Measurements from ENCODE around the gene CTXN2.

Gene CTXN2

DNA sequence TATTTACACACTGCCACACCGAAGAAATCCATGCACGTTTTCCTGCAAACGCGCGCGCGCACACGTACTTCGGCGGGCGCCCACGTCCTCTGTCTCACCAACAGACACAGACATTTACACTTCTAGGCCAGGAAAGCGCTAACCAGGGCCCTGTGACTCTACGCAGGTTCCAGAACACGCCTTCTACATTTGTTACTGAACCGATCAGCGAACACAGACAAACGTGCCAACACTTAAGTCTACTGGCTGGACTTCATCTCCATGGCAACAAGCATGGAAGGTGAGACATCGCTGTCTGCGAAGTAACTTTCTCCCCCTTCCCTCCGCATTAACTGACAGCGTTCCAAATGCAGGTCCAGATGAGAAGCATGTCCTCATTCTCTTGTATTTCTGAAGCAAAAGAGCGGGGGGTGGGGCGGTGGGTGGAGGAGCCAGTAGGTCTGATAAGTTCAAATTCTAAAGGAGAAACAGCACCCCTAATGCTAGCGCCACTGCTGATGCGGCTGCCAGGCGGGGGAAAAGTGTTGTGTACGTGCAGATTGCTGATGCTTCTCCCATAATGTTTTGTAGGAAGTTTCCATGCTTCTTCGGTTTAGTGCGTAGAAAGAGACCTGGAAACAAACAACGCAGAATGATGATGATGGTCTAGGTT lies at the start of gene CTXN2:
CTXN2 (plus strand) TSS at position 92 of the 652 bp plus-strand sequence. CDS start 9,636 bp downstream, outside the sequence.
- no peak for DNase-seq

DNA sequence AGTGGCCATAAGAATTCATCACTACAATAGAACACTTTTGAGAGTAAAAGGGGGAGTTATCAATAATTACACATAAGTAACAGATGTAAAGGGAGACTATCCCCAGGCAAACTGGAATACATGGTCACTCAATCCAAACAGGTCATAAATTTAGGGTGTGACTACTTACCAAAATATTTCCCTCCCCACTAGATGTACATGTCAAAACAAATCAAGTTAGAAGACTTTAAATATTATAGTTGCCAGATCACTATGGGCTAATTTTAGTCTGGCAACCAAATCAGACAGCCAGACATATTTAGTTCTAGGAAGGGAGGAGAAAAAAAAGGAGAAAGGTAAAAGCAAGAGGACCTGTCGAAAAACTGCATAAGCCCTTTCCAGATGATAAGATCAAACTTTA lies 47.6 kb upstream of the CTXN2 start:
- DNase-seq, result no peak

DNA sequence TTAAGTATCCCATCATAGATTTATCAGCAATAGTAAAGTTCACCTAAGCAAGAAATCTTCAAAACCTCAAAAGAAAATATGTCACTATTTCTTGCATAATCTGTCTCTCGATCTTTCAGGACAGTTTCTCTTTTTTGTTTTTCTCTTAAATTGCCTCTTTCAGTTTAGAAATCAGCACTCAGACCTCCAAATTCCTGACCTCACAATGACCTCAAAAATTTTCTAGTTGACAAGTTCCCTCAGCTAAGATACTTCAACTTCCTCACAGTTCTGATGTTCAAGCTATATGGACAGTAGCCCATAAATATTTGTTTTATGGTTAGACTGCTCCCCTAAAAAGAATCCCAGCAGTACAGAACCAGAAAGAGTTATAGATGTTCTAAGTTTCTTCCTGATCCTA lies 46.6 kb upstream of the CTXN2 start:
- DNase-seq, result no peak

DNA sequence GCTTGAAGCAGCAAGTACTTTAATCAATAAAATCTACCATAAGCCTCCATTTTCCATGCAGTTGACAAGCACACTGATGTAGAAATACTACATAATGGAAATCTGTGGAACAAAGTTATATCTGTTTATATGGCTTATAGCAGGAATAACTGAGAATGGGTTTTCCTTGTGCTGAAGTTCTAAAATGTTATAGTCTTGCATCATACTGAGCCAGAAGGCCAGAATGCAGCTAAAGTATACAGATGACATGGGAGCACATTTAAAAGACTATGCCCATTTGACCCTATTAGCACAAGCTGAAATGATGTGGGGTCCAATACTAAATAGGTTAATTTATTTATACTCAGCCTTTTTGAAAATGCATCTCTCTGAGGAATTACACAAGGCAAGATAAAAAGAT lies 45.5 kb upstream of the CTXN2 start:
- no peak for DNase-seq

DNA sequence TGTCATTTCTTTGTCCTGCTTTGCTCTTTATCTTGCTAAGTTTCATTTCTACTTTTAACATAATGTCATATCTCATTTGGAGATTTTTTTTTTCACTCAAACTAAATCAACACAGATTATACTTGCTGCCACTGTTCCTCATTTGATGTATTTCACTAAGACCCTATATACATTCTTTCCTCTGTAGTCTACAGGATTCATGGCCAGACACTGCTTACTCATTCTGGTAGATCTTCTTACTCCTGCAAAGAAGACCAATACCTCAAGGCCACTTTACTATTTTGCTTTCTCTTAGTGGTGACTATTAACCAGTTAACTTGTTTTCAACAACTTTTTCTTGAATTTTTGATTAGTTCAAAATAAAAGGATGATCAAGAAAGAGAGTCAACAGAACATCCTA lies 44.1 kb upstream of the CTXN2 start:
- no peak for DNase-seq

DNA sequence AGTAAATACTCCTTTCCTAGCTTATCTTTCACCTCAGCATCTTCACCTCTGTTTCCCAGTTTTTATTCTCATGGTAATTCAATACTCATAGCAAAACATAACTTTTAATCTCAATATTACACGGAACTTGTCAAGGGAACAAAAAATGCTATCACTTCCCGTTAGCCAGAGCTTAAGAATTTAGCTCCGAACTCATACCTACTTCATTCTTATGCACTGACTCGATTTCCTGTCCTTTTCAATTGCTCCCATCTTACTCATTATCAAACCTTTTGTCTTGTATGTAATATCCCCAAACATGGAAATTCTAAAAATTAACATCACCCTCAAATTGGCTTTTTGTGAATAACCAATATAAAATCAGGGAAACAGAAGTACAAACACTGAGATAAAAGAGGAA lies 41.6 kb upstream of the CTXN2 start:
- DNase-seq, result no peak

DNA sequence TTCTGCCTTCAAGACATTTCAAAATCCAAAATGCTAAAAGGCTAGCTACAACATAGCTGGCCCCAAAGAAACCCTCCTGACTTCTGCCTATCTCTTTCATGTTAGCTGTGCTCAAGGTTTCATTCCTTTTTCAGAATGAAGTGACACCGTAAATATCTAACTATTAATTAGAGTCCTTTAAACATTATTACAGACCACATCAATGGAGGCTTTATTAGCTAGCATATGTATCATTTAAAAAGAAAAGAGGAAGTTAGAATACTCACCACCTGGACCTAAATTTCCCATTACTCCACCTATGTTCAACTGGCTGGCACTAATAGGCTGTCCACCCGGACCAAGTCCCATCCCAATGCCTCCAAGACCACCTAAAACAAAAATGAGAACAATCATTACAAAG lies 37.9 kb upstream of the CTXN2 start:
- DNase-seq, result no peak

DNA sequence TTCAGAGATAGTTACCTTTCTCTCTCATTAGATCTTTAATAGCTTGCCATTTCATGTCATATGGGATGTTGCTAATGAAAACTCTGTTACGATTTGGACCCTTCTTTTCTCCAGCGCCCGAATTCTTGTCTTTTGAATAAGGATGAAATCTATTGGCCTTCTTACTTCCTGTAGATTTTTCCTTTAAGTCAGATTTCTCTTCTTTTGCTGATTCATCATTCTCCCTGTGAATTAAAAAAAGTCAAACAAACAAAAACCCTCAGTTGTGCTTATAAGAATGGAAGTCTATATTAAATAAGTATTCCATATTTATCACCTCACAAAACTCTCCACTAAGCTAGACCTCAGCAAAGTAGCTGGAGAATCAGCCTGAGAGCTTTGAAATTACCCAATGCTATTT lies 22.8 kb upstream of the CTXN2 start:
- no peak for DNase-seq

DNA sequence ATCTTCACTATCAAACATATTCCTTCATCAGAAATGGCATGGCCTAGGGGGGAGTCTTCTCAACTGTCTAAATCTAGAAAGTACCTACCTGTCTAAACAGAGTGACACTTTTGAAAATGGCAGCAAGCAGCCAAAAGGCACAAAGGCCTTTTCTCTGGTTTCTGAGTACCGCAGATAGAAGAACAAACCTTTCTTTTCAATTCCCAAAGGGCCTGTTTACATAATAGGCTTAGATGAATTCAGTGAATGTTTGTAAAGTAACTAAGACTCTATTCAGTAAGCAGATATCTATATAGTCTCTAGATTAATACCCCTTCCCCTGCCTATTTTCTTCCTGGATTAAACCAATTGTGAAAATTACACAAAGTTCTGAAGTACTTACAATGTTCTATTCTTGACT lies 20.5 kb upstream of the CTXN2 start:
- DNase-seq, result no peak

DNA sequence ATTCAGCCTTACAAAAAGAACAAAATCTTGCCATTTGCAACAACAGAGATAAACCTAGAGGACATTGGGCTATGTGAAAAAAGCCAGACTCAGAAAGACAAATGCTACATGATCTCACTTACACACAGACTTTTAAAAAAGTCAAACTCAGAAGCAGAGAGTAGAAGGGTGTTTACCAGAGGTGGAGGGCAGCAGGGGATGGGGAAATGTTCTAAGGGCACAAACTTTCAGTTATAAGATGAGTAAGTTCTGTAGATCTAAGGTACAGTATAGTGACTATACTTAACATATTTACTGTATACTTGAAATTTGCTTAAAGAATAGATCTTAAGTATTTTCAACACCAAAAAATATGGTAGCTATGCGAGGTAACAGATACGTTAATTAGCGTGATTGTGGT lies 16.3 kb upstream of the CTXN2 start:
- DNase-seq, result no peak

DNA sequence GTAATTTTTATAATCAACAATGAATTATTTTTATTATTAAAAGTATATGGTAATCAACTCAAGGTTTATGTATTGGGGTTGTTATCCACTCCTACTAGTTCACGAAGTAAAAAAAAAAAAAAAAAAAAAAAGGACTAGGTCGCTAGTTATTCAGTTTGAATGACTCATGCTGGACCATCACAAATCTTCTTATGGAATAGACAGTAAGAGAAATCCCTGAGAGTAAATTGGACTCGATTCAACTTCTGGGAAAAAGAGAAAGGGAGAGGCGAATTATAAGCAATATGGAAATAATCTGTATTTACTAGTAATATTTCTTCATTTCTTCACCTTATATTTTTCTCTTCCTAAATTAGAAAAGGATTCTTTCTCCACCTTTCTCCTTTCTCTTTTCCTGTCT lies 15.4 kb upstream of the CTXN2 start:
- DNase-seq, result no peak

DNA sequence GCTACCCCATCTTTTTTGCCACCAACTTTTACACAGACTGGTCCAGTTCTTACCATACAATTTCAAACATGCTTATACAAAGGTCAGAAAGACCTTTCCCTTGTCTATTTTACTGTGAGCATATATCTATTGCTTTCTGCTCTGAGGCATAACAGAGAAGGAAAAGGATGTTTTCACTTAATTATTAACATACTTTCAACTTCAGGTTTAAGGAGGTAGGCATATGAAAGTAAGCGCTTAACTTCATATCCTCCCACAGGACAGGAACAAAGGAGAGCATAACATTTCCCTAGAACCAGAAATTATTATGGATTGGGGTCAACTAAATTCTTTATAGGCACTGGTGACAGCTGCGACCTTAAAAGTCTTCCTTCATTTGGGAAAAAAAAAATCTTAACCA lies 14.5 kb upstream of the CTXN2 start:
- no peak for DNase-seq

DNA sequence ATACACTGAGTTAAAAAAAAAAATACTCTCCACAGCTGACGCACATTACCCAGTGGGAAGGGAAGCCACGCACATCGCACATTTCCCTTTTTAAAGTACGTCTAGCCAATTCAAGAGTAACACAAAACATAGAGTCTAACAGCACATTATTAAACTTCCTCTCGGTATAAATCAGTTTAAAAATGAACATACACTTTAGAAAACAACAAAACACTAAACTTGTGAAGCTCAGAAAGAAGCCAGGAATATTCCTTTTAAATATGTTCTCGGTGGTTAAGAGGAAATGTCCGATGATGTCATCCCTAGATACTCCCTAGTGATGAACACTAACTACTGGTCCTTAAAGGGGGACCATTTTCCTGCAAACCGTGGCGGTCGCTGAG lies 14.1 kb upstream of the CTXN2 start:
- no peak for DNase-seq

DNA sequence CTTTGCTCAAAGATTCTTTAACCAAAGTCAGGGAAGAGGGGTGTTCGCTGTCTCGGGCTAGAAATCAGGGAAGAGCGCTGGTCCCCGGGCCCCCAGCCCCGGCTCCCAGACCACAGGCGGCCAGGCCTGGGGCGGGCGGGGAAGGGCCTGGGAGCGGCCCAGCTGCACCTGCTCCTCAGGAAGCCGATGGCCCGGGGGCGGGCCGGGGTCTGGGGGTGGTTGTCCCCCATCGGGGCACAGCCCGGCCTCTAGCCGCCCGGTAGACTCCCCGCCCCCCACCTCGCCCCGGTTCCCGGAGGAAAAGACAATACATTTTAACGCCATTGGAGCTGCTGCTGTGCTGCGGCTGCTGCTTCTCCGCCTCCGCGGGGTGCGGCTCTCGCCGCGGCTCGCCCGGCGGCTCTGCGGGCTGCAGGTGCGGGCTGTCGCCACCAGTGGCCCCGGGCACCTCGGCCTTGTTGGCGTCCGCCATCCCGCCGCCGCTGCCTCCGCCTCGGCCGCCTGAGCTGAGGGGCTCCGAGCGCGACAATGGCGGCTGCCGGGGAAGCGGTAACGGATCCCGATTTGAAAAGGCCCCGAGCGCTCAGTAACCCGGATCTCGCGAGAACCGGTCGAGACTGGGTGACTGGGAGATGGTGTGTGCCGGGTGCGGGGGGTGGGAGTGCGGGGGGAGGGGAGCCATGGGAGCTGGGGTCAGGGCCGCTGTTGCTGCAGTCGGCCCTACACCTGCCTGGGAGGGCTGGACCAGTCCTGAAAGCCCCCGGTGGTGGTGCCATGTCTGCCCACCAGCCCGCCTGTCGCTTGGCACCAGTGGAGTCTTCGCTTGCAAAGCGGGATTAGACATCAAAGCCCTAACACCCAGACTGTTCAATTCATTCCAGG lies 13.5 kb upstream of the CTXN2 start, which contains the start of gene MYEF2:
MYEF2 (minus strand) TSS at position 530 of the 882 bp plus-strand sequence; CDS start at position 472, 58 bp downstream.
- peak; percentile 48 for DNase-seq

DNA sequence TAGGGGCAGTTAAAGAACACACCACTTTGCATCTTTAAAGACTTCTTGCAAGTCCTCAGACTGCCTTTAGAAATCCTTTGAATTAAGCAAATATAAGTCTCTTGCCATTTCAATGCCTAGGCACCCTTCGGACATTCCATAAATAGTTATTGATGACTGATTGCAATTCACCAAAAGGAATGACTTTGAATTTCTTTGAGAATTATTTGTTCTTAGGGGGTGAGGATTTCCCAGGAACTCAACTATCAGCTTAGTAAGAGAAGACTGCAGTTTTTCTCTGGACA lies 12.9 kb upstream of the CTXN2 start:
- DNase-seq, result no peak

DNA sequence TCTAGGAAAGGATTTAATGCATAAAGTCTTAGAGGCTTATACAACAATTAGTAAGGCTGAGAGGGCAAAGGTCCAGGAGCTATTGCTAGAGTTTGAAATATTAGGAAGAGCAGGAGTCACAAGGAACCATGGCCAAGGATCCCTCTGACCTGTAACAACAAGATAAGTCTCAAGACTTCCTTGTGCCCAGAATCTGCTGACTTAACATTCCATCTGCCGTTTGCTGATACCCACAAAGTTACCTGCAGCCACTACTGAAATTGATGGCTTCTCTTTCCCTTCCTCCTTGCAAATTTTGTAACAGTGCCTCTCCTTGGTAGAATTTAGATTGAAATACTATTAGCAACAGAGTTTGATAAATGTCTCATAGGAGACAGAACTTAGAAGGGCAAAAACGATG lies 8.7 kb upstream of the CTXN2 start:
- DNase-seq, result no peak

DNA sequence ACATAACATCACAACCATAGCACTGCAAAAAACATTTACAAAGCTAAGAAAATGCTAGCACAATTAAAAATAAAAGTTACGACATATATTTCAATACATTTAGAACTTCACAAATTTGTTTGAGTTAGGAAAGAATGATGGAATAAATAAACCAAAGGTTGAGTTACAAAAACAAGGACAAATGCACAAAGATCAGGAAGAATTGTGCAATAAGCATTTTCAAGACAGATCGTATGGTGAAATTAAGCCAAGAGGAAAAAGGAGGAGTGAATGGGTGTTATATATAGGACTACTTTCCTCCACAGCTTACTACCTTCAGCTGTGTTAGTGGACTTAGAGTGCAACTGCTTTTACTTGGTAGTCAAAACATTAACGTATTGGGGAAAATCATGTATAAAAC lies 5.9 kb upstream of the CTXN2 start:
- DNase-seq, result no peak

DNA sequence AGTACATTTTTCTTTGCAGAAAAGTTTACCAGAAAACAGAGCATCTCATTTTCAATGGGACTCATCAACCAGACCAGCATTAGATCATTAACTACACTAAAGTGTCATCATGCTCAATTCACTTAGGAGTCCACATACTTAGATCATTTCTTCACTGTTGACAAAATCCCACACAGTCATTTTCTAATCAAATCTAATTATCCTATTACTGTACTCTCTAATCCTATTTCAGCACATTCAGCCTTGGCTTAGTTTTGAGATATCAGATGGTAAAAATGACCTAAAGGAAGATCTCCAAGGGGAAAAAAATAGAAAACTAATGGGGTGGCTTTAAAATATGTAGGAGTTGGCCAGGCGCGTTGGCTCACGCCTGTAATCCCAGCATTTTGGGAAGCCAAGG lies 5.2 kb upstream of the CTXN2 start:
- no peak for DNase-seq

DNA sequence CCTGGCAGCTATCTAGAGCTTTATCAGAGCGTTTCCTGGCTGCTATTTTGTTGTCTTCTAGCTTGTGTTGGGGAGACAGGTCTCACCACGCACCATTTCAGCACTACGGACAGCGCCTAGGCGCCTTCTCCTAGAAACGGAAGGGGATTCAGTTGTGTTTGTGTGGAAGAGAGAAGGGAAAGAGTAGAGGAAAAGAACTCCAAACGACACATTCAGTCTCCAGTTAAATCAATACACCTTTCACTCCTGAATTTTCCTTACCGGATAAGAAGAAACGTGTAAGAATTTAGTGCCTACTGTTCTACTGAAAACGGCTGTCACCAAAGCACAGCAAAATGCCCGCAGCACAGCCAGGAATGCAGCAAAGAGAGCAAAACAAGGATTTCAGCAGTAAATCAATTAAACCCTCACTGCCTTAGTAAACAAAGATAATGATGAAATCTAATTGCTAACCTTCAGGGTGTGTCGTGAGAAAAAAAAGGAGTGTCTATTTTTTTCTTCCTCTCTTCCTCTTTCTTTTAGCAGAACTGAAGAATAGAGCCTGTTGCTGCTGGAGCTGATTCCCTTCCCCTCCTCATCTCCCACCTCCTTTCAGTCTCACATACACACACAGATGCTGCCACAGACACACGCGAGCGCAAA lies 412 bp upstream of the CTXN2 start:
- DNase-seq, result peak; percentile 38

DNA sequence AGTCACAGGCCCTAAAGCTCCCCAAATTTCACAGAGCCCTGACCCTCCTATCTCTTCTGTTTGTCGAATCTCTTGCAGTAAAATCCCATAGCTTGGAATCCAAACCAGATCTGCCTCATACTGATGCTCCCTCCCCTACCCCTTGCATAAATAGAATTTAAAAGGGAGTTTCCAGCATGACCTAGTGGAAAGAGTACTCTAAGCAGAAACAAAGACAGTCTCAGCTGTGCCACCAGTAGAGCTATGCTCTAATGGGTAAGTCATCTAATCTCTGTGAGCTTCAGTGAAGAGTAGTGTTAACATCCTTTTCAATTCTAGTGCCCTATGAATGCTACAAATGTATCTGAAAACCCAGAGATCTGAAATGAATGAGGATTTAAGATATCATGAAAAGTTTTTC lies 10.6 kb downstream of the CTXN2 start:
- DNase-seq, result no peak

DNA sequence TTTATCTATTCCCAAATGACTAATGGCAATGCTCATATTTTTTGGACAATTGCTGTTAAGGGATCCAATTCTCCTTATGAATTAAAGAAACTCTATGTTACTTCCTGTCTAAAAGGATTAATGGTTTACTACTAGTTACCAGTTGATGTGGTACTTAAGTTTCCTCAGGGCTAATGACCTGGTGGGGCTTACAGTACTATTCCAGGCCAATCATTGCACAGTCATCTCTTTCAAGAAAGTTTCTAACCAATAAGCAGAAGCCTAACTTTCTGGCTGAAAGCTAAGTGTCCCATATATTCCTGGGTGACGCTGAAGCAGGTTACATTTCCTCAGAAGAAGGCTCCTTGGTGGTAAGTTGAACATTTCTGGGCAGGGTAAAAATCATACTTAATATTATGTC lies 14.5 kb downstream of the CTXN2 start, which contains the start of gene SLC12A1:
SLC12A1 (plus strand) TSS at position 322 of the 400 bp plus-strand sequence. CDS start 1,418 bp downstream, outside the sequence.
- no peak for DNase-seq

DNA sequence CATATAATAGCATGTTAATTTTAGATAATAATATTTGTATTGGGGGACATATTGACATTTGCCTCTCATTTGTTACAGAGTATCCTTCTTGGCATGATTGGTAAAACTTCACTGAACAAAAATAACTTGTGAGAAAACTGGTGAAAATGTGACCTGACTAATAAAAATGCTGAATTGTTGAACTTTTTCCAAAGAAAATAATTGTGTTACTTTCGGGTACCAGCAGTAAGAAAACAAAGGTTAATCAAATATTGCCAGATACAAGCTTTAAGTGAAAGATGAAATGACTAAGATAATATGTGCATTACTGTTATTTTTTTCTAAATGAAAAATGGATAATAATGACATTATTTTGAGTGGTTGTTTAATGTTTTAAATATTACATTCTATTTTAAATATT lies 29.8 kb downstream of the CTXN2 start:
- DNase-seq, result no peak

DNA sequence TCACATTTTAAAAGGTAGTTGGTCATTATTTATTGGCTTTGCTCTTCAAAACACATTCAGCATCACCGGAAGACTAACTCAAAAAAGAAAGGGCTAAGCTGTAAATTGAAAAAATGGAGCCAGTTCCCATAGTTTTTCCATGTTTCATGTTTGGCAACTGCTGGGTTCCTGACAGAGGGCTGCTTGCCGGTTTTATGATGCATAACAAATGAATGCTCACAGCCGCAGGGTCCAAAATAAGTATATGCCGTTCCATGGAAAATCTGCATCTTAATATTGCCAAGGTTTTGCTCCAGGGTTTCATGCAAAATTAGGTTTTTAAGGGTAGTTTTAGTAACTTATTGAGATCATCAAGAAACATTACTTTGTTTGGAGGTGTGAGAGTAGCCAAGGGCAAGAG lies 30.4 kb downstream of the CTXN2 start:
- no peak for DNase-seq

DNA sequence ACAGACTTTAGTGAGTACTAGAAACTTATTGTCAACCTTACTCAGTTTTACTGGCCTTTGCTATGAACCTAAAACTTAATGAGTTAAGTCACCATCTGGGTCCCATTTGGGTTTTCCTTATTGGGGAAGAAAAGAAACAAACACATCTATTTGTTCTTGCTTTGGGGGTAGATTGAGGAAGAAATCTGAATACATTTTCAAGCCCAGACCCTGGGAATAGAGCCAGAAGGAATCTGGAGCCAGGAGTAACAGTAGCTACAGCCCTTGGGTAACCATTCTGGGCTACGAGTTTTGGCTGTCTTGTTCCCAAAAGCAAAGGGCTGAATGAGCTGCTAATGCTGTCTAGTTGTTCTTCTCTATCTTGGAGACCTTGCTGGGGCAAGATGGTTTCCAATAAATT lies 31.2 kb downstream of the CTXN2 start:
- DNase-seq, result no peak
